Measurements from ENCODE around the gene GAPDH.
"Not testable (repeated sequence)": the region's sequence is repeated elsewhere in the genome, so short reads cannot be mapped to it uniquely, and the experiment has no call there.

Gene GAPDH

DNA sequence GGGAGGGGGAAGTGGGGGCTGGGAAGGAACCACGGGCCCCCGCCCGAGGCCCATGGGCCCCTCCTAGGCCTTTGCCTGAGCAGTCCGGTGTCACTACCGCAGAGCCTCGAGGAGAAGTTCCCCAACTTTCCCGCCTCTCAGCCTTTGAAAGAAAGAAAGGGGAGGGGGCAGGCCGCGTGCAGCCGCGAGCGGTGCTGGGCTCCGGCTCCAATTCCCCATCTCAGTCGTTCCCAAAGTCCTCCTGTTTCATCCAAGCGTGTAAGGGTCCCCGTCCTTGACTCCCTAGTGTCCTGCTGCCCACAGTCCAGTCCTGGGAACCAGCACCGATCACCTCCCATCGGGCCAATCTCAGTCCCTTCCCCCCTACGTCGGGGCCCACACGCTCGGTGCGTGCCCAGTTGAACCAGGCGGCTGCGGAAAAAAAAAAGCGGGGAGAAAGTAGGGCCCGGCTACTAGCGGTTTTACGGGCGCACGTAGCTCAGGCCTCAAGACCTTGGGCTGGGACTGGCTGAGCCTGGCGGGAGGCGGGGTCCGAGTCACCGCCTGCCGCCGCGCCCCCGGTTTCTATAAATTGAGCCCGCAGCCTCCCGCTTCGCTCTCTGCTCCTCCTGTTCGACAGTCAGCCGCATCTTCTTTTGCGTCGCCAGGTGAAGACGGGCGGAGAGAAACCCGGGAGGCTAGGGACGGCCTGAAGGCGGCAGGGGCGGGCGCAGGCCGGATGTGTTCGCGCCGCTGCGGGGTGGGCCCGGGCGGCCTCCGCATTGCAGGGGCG lies at the start of gene GAPDH:
Gene GAPDH (plus strand): TSS at position 595 of the 772 bp plus-strand sequence. CDS start 316 bp downstream, outside the sequence.
- DNase-seq: peak; percentile 87

GRCh38 chr12:6488240-6488639 lies 46.1 kb upstream of the GAPDH start:
- DNase-seq: no peak

DNA sequence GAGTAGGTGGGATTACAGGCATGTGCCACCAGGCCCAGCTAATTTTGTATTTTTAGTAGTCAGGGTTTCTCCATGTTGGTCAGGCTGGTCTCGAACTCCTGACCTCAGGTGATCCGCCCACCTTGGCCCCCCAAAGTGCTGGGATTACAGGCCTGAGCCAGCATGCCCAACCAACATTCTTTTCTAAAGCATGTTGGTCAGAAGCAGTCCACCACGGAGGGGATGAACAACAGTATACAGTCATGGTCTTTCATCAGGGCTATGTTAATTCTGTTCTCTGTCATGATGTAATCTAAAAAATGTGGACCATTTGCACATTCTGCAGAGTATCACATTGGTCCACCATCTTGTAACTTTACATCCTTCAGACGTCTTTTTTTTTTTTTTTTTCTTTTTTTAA lies 44.9 kb upstream of the GAPDH start:
- DNase-seq: no peak

- not testable (repeated sequence) for DNase-seq
Observed at GRCh38 chr12:6490673-6491072, 43.6 kb upstream of the GAPDH start.

DNA sequence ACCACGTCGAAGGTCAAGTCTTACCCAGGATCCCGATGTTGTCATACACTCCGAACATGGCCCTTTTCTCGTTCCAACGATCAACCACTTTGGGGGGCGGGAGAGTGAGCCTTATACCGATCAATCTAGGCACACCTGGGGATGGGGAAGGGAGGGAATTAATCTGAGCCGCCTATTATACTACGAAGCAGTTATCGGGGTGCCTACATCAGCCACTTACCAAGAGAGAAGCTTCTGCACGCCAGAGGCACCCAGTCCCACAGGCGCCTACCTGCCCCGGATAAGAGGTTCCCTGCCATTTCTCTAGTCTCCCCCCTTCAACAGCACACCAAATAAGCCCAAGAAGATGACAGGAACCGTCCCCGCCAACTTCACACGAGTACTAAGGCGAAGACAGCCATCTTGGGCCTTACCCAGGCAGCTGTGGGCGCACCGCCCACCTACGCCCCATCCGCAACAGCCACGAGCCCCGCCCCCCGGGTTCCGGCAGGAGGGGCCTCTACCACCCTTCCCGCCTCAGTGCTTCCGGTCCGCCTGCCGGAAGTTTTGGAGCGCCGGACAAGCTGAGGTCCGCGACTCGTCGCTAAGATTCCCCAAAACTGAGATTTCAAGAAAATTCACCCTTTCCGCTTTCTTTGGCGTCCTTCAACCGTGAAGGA lies 41.4 kb upstream of the GAPDH start, which contains the start of gene MRPL51:
Gene MRPL51 (minus strand): TSS at position 425 of the 659 bp plus-strand sequence. CDS start 126 bp downstream, at position 299.
- peak; percentile 78 for DNase-seq

DNA sequence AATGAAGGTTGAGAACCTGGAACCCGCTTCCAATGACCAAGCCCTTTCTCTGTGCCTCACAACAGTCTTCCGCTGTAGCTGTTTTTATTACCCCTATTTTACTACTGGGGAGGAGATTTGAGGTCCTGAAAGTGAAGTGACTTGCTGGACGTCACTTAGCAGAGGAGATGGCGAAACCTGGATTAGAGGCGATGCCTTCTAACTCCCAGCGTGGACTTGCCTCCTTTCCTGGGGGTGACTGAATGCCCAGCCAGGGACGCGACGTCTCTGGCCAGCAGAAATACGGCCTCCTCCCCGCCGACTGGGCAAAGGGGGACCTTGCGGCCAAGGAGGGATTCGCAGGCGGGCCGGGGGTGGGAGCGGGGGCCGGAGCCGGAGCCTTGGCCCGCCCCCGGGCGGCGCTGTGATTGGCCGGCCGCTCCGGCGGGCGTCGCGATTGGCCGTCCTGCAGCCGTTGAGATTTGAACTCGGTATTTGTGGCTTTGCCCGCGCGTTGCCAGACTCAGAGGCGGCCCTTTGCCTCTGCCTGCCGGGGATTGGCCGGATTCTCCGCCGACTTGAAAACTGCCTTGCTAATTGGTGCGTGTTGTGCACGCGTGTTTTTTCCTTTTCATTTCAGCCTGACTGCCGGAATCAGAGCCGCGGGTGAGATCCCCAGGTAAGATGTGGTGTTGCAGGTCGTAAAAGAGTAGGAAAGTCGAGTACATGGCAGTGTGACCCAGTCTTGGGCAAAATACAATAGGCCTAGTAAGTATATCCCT lies 40.6 kb upstream of the GAPDH start, which contains the start of gene NCAPD2:
Gene NCAPD2 (plus strand): TSS at position 606 of the 761 bp plus-strand sequence. CDS start 997 bp downstream, outside the sequence.
- peak; percentile 87 for DNase-seq

GRCh38 chr12:6494258-6494743 lies 40.0 kb upstream of the GAPDH start:
- no peak for DNase-seq

- DNase-seq: no peak
Observed at GRCh38 chr12:6494968-6495367, 39.3 kb upstream of the GAPDH start.

DNA sequence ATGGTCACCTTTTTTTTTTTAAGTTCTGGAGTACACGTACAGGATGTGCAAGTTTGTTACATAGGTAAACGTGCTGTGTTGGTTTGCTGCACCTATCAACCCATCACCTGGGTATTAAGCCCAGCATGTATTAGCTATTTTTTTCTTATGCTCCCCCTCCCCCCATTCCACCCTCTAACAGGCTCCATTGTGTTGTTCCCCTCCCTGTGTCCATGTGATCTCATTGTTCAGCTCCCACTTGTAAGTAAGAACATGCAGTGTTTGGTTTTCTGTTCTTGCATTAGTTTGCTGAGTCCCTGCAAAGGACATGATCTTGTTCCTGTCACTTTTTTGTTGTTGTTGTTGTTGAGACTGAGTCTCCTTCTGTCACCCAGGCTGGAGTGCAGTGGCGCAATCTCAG lies 37.0 kb upstream of the GAPDH start:
- DNase-seq: not testable (repeated sequence)

GRCh38 chr12:6500466-6500865 lies 33.9 kb upstream of the GAPDH start:
- no peak for DNase-seq

DNA sequence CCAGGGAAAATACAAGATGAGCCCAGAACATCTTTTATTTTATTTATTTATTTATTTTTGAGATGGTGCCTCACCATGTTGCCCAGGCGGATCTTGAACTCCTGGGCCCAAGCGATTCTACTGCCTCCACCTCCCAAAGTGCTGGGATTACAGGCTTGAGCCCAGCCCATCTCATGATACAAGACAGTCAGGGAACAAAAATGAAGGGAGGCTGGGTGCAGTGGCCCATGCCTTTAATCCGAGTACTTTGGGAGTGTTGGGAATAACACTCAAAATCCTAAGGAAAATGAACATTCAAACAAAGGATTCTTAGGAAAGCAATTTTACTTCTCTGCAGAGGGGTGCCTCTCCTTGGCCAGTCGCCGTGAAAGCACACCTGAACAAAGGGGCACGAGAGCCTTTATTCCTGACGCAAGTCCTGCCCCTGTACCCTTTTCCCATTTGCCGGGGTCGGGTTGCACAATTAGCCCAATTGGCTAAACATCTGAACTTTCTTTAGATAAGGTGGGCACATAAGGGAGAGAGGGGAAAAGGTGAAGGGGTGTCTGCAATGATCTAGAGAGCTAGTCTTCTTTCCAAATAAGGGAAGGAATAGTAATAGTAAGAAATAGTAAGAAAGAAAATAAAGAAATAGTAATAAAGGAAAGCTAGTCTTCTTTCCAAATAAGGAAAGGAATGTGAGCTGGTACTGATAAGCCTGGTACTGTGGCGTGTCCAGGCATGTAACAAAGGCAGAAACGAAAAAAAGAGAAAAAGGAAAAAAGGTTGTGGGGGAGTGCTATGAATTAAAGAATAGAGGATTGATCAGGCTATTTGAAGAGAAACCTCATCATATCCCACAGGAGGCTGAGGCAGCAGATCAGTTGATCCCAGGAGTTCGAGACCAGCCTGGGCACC lies 27.0 kb upstream of the GAPDH start:
- DNase-seq: no peak

DNA sequence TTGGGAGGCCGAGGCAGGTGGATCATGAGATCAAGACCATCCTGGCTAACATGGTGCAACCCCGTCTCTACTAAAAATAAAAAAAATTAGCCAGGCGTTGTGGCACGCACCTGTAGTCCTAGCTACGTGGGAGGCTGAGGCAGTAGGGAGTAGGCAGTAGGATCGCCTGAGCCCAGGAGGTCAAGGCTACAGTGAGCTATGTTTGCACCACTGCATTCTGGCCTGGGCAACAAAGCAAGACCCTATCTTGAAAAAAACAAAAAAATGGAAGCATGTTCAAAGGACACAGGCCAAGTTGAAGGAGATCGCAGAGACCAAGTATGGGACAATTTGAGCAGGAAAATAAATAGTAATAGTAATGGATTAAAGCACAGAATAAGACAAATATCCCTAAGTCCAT lies 26.2 kb upstream of the GAPDH start:
- no peak for DNase-seq

- no peak for DNase-seq
Observed at GRCh38 chr12:6520186-6520585, 14.1 kb upstream of the GAPDH start.

DNA sequence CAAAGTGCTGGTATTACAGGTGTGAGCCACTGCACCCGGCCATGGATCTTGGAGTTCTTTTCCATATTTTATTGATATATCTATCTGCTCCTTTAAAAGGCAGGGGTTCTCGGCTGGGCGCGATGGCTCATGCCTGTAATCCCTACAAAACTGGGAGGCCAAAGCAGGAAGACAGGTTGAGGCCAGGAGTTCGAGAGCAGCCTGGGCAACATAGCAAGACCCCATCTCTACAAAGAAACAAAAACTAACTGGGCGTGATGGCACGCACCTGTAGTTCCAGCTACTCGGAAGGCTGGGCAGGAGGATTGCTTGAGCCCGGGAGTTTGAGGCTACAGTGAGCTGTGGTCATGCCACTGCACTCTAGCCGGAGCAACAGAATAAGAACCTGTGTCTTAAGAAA lies 12.1 kb upstream of the GAPDH start:
- no peak for DNase-seq

- no peak for DNase-seq
Observed at GRCh38 chr12:6523708-6524107, 10.6 kb upstream of the GAPDH start.

GRCh38 chr12:6524648-6525047 lies 9.7 kb upstream of the GAPDH start:
- DNase-seq: no peak

DNA sequence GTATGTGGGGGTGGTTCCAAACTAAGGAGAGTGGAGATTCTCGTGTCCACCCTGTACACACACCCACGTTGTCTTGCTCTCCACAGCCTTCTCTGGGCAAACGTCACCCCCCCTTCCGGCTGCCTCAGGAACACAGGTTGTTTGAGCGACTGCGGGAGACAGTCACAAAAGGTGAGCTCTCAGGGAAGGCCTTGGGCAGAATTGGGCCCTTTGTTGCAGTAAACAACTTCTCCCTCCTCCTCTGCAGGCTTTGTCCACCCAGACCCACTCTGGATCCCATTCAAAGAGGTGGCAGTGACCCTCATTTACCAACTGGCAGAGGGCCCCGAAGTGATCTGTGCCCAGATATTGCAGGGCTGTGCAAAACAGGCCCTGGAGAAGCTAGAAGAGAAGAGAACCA lies 8.1 kb upstream of the GAPDH start:
- no peak for DNase-seq

GRCh38 chr12:6526766-6527525 lies 7.4 kb upstream of the GAPDH start:
- DNase-seq: no peak

DNA sequence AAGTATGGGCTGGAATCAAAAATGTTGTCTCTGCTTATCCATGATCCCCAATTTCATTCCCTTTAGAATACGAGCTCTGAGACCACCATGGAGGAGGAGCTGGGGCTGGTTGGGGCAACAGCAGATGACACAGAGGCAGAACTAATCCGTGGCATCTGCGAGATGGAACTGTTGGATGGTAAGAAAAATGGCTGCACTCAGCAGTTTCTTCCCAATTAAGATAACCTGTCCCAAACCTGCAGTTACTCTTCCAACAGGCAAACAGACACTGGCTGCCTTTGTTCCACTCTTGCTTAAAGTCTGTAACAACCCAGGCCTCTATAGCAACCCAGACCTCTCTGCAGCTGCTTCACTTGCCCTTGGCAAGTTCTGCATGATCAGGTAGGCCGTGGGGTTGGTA lies 6.6 kb upstream of the GAPDH start:
- no peak for DNase-seq

GRCh38 chr12:6528539-6529235 lies 5.6 kb upstream of the GAPDH start:
- DNase-seq: no peak

GRCh38 chr12:6529291-6529737 lies 5.0 kb upstream of the GAPDH start:
- DNase-seq: no peak

Measured in COR-L47 (cell line).